HG03460 (cell line): Measurements from ENCODE around the gene REL.
"Not testable (repeated sequence)": the region's sequence is repeated elsewhere in the genome, so short reads cannot be mapped to it uniquely, and the experiment has no call there.

ENCODE experiments used
- ATAC-seq: cut with Tn5 transposase; IDR thresholded peaks from one replicate; pipeline ENCODE4 v1.9.1; 2021; ENCODE audit not compliant: unreplicated experiment

Gene REL

GRCh38 chr2:60867007-60867406, 14.4 kb upstream of the REL start:
- no peak for ATAC-seq

GRCh38 chr2:60867848-60868247, 13.5 kb upstream of the REL start:
- no peak for ATAC-seq

GRCh38 chr2:60868589-60869273, 12.6 kb upstream of the REL start:
- ATAC-seq = no peak

GRCh38 chr2:60872510-60872928, 8.9 kb upstream of the REL start:
- peak; percentile 34 for ATAC-seq

GRCh38 chr2:60873381-60873780, 8.0 kb upstream of the REL start:
- ATAC-seq = peak; percentile 89

DNA sequence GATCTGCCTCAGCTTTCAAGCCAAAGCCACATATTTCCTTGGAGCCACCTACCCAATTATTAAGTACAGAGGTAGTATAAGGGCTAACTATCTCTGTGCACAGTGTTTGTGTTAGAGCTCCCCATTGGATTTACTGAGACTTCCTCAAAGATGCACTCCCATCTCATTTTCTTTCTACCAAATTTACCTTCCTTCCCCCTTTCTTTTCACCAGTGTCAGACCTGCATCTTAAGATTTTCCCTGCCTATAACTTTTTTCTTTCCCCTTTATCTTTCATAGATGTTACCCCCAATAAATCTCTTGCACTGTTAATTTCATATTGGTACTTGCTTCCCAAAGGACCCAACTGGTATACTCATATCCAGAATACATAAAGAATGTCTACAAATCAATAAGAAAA, 5.9 kb upstream of the REL start:
- no peak for ATAC-seq

- no peak for ATAC-seq
Measured at GRCh38 chr2:60880643-60881046, 729 bp upstream of the REL start.

DNA sequence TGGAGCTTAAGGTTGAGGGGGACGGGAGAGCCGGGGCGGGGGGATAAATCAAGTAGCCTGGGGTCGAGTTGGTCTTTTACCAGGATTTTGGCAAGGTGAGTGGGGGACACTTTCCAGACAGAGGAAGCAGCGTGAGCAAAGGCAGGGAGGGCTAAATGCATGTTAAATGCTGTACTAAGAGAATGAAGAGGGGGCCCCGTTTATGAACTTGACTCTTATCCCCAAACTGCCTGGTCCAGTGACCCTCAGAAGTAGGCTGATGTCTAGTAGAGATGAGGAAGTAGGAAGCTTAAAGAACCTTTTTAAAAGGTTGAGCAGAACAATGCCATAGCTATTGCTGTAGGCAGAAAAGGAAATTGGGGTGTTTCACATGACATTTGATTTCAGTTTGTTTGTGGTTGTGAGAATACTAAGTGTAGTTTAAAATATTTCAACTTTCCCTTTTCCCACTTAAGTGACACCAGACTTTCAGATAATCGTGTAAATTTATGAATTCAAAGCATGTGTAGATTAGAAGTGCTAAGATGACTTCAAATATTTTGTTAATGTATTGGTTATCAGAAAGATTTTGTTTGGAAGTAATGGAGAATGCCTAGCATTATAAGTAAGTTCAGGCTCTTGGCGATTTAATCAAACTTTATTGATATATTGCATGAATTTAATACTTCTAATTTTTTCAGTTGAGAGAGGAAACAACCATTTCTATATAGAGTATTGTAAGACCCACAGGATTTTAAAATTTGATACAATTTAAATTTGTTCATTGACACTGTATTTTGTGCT, 1.8 kb downstream of the REL start:
- peak; percentile 28 for ATAC-seq

GRCh38 chr2:60883896-60884295, 2.5 kb downstream of the REL start:
- no peak for ATAC-seq

DNA sequence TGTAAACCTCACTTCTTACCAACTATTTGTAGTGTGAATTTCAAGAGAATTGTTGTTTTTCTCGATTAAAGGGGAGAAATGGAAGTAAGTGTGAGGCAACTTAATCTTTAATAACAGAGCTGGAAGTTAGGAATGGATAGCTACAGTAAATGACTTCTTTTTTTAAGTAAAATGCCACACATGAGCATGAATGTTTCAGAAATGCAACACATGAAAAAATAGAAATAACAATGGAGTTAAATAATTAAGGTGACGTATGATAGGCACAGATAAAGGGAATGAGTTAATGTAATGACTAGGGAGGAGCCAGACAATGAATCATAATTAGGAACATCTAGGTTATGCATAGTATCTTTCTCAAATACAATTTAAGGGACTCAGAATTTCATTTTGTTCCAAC, 3.4 kb downstream of the REL start:
- no peak for ATAC-seq

- no peak for ATAC-seq
Measured at GRCh38 chr2:60885683-60886082, 4.3 kb downstream of the REL start.

- no peak for ATAC-seq
Measured at GRCh38 chr2:60886991-60887390, 5.6 kb downstream of the REL start.

DNA sequence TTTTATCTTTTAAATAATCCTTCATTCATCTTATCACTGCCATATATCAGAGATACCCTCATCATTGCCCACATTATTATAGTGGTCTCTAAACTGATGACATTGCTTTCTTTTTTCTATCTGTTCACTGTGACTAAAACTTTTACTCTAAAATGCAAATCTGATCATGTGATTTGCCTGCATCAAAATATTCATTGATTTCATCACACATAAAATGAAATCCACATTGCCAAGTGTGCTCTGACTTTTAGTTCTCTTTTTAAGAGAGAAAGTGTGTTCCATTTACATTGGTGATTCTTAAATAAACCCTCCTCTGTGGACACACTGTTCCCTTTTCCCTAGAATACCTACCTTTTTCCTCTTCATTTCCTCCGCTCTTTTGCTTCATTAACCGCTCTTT, 7.5 kb downstream of the REL start:
- ATAC-seq = no peak

- ATAC-seq = not testable (repeated sequence)
Measured at GRCh38 chr2:60889581-60890392, 8.4 kb downstream of the REL start.

GRCh38 chr2:60890393-60890707, 9.0 kb downstream of the REL start:
- ATAC-seq = no peak

DNA sequence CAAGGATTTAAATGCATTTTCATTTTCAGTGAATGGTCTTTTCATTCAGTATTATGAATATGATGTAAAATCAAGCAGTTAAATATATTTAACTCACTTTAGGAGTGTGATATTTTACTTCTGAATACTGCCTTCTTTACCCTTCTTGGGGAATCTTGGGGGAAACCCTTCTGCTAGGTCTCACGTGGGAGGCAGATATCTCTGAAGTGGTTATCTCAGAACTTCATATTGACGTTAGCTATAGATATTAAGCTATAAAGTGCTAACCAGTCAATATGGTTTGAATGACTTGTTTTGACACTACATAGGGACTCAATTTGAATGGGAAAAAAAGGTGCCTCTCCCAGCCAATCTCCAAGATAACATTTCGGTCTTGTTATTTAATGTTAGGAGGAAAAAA, 9.8 kb downstream of the REL start:
- ATAC-seq = no peak

GRCh38 chr2:60898567-60898966, 17.2 kb downstream of the REL start:
- no peak for ATAC-seq

- no peak for ATAC-seq
Measured at GRCh38 chr2:60899230-60899891, 18.0 kb downstream of the REL start.

DNA sequence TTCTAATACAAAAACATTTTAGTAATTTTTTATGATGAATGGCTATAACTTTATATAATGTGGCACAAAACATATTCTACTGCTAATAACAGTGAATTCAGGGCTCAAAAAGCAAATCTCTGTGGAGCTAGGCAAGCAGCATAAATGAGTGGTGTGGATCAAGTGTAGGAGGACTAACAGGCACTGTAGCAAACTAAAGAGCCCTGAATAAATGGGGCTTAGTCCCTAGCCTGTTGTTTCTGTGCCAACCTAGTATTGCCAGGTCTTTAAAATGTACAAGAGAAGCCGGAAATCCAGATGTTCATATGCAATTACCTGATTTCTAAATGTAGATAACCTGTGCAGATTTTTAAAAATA, 18.5 kb downstream of the REL start:
- no peak for ATAC-seq

DNA sequence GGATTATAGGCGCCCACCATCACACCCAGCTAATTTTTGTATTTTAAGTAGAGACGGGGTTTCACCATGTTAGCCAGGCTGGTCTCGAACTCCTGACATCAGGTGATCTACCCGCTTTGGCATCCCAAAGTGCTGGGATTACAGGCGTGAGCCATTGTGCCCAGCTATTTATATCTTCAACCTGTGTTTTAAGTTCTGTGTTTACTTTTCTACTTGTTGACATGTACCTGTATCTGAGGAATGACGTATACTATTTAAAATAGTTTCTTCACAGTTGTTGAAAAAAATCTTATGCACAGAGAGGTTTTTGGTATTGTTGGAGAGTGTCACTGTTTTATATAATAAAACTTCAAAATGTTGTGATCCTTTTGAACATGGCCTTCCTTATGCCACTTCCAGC, 19.9 kb downstream of the REL start:
- ATAC-seq = not testable (repeated sequence)

DNA sequence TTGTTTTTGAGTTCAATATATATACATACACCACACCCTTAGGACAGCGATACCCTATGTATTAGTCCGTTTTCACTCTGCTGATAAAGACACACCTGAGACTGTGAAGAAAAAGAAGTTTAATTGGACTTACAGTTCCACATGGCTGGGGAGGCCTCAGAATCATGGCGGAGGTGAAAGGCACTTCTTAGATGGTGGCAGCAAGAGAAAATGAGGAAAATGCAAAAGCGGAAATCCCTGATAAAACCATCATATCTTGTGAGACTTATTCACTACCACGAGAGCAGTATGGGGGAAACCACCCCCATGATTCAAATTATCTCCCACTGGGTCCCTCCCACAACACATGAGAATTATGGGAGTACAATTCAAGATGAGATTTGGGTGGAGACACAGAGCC, 24.5 kb downstream of the REL start:
- ATAC-seq = not testable (repeated sequence)
